ENCODE data around the gene UBR1. TPM values are rescaled to one million over a fixed set of nuclear protein-coding genes. Genes with fewer than 3 reads are reported as not detected.

Gene UBR1
- total and polyA plus RNA-seq, 10 of the 15 experiments (the other 5 are each of a cell fraction or from before 2014, with no cell fraction given), result 4.5 to 27.5 (median 16.7) TPM

- TF ChIP-seq CBX3 (IDR thresholded peaks at IDR 0.05; ENCODE audit: borderline replicate concordance, low read depth), result no peak
- TF ChIP-seq HDGF (IDR thresholded peaks at IDR 0.05), result no peak
- TF ChIP-seq IRF3 (IDR thresholded peaks at IDR 0.05), result no peak
- no peak for TF ChIP-seq FOXK2 (IDR thresholded peaks at IDR 0.05)
- TF ChIP-seq CUX1 (IDR thresholded peaks at IDR 0.05; ENCODE audit: insufficient replicate concordance, low read depth, low read length), result no peak
Observed at GRCh38 chr15:43081283-43081682, 24.6 kb downstream of the UBR1 start (continued).

- FAIRE-seq, result no peak
- no peaks in the 10 kb centered on the region for H3K27me3 ChIP-seq (replicated peaks in 1 of 2; ENCODE audit: control insufficient read depth in 2 of 2, insufficient read depth in 2 of 2, low read length in 1 of 2)
- TF ChIP-seq WRNIP1 (IDR thresholded peaks at IDR 0.05; ENCODE audit: borderline replicate concordance, low read depth, low read length) (no peak), ELK1 (IDR thresholded peaks at IDR 0.05; ENCODE audit: low read depth, low read length) (no peak), RCOR1 (conservative IDR thresholded peaks at IDR 0.05; ENCODE audit: low read depth, low read length) (no peak), NKRF (conservative IDR thresholded peaks at IDR 0.05) (no peak), CBFB (IDR thresholded peaks at IDR 0.05; ENCODE audit: low read depth) (no peak), JUND (IDR thresholded peaks at IDR 0.05; ENCODE audit: low read depth, low read length) (no peak), NR2F1 (conservative IDR thresholded peaks at IDR 0.05) (no peak), SPI1 (IDR thresholded peaks at IDR 0.05; ENCODE audit: borderline replicate concordance, insufficient read depth, low read depth, low read length) (no peak), KAT2A (conservative IDR thresholded peaks at IDR 0.05; ENCODE audit: control insufficient read depth, low read depth, low read length) (no peak), LARP7 (IDR thresholded peaks at IDR 0.05) (no peak)
Observed at GRCh38 chr15:43071451-43071850, 34.4 kb downstream of the UBR1 start.

More at GRCh38 chr15:43071451-43071850, 34.4 kb downstream of the UBR1 start:
- CTCF ChIA-PET, result interaction anchor here (1.2 to 1.4 kb wide), 2 partner anchors 154 to 211 kb away, joined by 3 to 4 read pairs; no protein-coding TSS in a partner anchor
- WGBS (ENCODE audit: insufficient coverage, insufficient replicate concordance, low lambda C conversion rate, missing lambda C conversion rate), result 98% methylated on average over 2 of the region's 2 CpGs
- no peak overlapping the region for H3K4me3 ChIP-seq
- peaks cover 1 to 8% of the 10 kb centered on the region in 2 experiments; a peak in 3 of 4 replicates for H3K36me3 ChIP-seq (ENCODE audit: control insufficient read depth in 2 of 2, insufficient read depth in 2 of 2, low read length in 1 of 2)
- SMC1A ChIA-PET (ENCODE audit: uncharacterized antibody, unreplicated experiment), result interaction anchor here (0.6 to 1.2 kb wide), 2 partner anchors 20 to 60 kb away, joined by 3 read pairs; no protein-coding TSS in a partner anchor
- RAD21 ChIA-PET (ENCODE audit: unreplicated experiment), result no interaction called here
- H3K4me2 ChIP-seq (ENCODE audit: control insufficient read depth, insufficient read depth), result no peak overlapping the region
- no peak overlapping the region for H3K27ac ChIP-seq (ENCODE audit: control insufficient read depth, insufficient read depth)
- no peaks in the 10 kb centered on the region for H3K4me1 ChIP-seq (ENCODE audit: control insufficient read depth, insufficient read depth, low read length)
- BruUV-seq (replicated peaks), result no TSS peak
- no peak overlapping the region for H3K9ac ChIP-seq (ENCODE audit: control insufficient read depth, insufficient read depth, low read length)
- H3K79me2 ChIP-seq (ENCODE audit: control insufficient read depth, insufficient read depth, low read length), result no peaks in the 10 kb centered on the region
- POLR2A ChIA-PET, result no interaction called here
- intact Hi-C loops (cut with micrococcal nuclease; ENCODE audit: unreplicated experiment), result no loop called here
- in situ Hi-C loops (cut with MboI), result no loop called here
- no peaks in the 10 kb centered on the region for H4K20me1 ChIP-seq (ENCODE audit: control insufficient read depth, insufficient read depth)
- H2AFZ ChIP-seq (ENCODE audit: control insufficient read depth, low read depth, low read length), result no peak overlapping the region
- no peaks in the 10 kb centered on the region for H3K9me3 ChIP-seq (replicated peaks; ENCODE audit: control insufficient read depth, insufficient read depth, low read length)
- ATAC-seq (no peak), DNase-seq (ENCODE audit: low read depth, low spot score) (no peak)

Measured in GM12878 (cell line).